NCI-H2227 (cell line): ENCODE measurements around the gene EDAR.
A peak's percentile ranks its signal among the peaks of the same experiment; 100 is the strongest.

Experiments used
- DNase-seq: peaks from one replicate; lab custom pipeline; 2025; ENCODE audit not compliant: unreplicated experiment; lab: John Stamatoyannopoulos, UW

The EDAR gene

GRCh38 chr2:108925735-108926134 lies 63.3 kb downstream of the EDAR start:
- no peak for DNase-seq

- no peak for DNase-seq
These were observed 63.7 kb downstream of the EDAR start for GRCh38 chr2:108925286-108925685.

GRCh38 chr2:108924580-108925251 lies 64.3 kb downstream of the EDAR start:
- peak; percentile 25 for DNase-seq

- DNase-seq: no peak
These were observed 65.1 kb downstream of the EDAR start for GRCh38 chr2:108923736-108924579.

GRCh38 chr2:108923019-108923700 lies 65.9 kb downstream of the EDAR start:
- no peak for DNase-seq

- no peak for DNase-seq
These were observed 66.7 kb downstream of the EDAR start for GRCh38 chr2:108922141-108922915.

- DNase-seq: no peak
These were observed 67.7 kb downstream of the EDAR start for GRCh38 chr2:108921096-108922030.

- no peak for DNase-seq
These were observed 68.3 kb downstream of the EDAR start for GRCh38 chr2:108920686-108921085.

GRCh38 chr2:108919571-108920373 lies 69.2 kb downstream of the EDAR start:
- no peak for DNase-seq

GRCh38 chr2:108918941-108919341 lies 70.1 kb downstream of the EDAR start:
- DNase-seq: no peak

GRCh38 chr2:108918156-108918874 lies 70.7 kb downstream of the EDAR start:
- no peak for DNase-seq

- no peak for DNase-seq
These were observed 71.5 kb downstream of the EDAR start for GRCh38 chr2:108917526-108917925.

GRCh38 chr2:108916796-108917421 lies 72.1 kb downstream of the EDAR start:
- DNase-seq: no peak

GRCh38 chr2:108916122-108916795 lies 72.8 kb downstream of the EDAR start:
- DNase-seq: no peak

GRCh38 chr2:108912629-108912902 lies 76.5 kb downstream of the EDAR start:
- DNase-seq: no peak

GRCh38 chr2:108911807-108912628 lies 77.0 kb downstream of the EDAR start:
- DNase-seq: no peak

- DNase-seq: no peak
These were observed 77.6 kb downstream of the EDAR start for GRCh38 chr2:108911401-108911800.
